MM.1S (cell line): ENCODE results near the gene ATG2B.

ENCODE experiments used
- EZH2 ChIP-seq: fragments of 300-600 bp; sonication (generic); optimal IDR thresholded peaks from 2 replicates; pipeline ENCODE3; 2017; ENCODE audit warnings: low read depth, mild to moderate bottlenecking, antibody characterized with exemption, low read length, mixed read lengths
- EZH2phosphoT487 ChIP-seq: fragments of 300-600 bp; sonication (generic); IDR thresholded peaks from 2 replicates; pipeline ENCODE4 v1.6.1; 2018; ENCODE audit warnings: antibody characterized with exemption, low read length
- TF ChIP-seq, protein P1 (sequence below): fragments of 300-600 bp; sonication (generic); IDR thresholded peaks from 2 replicates; pipeline ENCODE4 v1.5.1; 2016; ENCODE audit warnings: antibody characterized with exemption, low read length, mixed read lengths

DNA sequence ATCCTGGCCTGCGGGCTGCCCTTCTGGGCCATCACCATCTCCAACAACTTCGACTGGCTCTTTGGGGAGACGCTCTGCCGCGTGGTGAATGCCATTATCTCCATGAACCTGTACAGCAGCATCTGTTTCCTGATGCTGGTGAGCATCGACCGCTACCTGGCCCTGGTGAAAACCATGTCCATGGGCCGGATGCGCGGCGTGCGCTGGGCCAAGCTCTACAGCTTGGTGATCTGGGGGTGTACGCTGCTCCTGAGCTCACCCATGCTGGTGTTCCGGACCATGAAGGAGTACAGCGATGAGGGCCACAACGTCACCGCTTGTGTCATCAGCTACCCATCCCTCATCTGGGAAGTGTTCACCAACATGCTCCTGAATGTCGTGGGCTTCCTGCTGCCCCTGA, 122.5 kb downstream of the ATG2B start:
- TF ChIP-seq, protein P1, sequence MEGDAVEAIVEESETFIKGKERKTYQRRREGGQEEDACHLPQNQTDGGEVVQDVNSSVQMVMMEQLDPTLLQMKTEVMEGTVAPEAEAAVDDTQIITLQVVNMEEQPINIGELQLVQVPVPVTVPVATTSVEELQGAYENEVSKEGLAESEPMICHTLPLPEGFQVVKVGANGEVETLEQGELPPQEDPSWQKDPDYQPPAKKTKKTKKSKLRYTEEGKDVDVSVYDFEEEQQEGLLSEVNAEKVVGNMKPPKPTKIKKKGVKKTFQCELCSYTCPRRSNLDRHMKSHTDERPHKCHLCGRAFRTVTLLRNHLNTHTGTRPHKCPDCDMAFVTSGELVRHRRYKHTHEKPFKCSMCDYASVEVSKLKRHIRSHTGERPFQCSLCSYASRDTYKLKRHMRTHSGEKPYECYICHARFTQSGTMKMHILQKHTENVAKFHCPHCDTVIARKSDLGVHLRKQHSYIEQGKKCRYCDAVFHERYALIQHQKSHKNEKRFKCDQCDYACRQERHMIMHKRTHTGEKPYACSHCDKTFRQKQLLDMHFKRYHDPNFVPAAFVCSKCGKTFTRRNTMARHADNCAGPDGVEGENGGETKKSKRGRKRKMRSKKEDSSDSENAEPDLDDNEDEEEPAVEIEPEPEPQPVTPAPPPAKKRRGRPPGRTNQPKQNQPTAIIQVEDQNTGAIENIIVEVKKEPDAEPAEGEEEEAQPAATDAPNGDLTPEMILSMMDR = no peak
- no peak for TF ChIP-seq EZH2phosphoT487
- no peak for TF ChIP-seq EZH2
